ENCODE results near the gene MICAL2.
A peak's percentile ranks its signal among the peaks of the same experiment; 100 is the strongest.

The MICAL2 gene

DNA sequence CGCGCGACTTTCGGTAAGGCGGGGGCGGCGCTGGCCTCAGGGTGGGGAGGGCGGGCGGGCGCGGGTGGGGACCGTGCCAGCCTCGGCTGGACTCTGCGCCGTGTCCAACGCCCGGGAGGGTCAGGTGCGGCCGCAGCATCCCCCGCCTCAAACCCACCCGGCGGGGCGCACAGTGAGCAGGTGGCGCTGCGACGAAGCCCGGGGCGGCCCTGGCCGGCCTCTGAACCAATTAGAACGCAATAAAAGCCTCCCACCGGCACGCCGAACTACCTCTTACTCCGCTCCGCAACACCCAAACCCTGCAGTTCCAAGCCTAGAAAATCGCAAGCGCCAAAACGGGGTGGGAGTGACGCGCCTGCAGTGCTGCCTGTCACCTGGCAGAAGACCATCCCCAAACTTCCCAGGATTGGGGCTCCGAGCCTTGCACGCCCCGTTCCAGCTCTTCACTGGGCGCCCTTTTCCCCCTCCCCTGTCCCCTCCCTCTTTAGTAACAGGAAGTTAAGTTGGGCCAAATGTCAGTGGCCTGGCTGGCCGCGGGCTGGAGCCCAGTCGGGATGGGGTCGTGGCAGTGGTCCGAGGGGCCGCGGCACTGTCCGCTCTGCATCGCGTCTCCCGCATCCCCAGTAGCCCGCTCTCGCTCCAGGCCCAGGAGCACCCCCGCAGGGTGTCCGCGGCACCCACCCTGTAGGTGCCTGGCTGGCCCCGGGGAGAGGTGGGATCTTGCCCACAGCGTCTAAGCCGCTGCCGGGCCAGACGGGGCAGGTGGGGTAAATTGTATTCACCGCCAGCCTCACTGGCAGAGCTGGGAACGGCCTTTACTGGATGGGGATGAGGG, 541 bp downstream of the MICAL2 start:
- peak; percentile 36 for DNase-seq (ENCODE audit: low spot score)
- in situ Hi-C loops (cut with MboI; ENCODE audit: low pct_unique_long_range_greater_than_20kb, low sequenced_read_pairs, unreplicated experiment): no loop called here
- TF ChIP-seq, protein P1, sequence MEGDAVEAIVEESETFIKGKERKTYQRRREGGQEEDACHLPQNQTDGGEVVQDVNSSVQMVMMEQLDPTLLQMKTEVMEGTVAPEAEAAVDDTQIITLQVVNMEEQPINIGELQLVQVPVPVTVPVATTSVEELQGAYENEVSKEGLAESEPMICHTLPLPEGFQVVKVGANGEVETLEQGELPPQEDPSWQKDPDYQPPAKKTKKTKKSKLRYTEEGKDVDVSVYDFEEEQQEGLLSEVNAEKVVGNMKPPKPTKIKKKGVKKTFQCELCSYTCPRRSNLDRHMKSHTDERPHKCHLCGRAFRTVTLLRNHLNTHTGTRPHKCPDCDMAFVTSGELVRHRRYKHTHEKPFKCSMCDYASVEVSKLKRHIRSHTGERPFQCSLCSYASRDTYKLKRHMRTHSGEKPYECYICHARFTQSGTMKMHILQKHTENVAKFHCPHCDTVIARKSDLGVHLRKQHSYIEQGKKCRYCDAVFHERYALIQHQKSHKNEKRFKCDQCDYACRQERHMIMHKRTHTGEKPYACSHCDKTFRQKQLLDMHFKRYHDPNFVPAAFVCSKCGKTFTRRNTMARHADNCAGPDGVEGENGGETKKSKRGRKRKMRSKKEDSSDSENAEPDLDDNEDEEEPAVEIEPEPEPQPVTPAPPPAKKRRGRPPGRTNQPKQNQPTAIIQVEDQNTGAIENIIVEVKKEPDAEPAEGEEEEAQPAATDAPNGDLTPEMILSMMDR (IDR thresholded peaks at IDR 0.05; ENCODE audit: extremely low read depth, insufficient read depth, missing control alignments): no peak

DNA sequence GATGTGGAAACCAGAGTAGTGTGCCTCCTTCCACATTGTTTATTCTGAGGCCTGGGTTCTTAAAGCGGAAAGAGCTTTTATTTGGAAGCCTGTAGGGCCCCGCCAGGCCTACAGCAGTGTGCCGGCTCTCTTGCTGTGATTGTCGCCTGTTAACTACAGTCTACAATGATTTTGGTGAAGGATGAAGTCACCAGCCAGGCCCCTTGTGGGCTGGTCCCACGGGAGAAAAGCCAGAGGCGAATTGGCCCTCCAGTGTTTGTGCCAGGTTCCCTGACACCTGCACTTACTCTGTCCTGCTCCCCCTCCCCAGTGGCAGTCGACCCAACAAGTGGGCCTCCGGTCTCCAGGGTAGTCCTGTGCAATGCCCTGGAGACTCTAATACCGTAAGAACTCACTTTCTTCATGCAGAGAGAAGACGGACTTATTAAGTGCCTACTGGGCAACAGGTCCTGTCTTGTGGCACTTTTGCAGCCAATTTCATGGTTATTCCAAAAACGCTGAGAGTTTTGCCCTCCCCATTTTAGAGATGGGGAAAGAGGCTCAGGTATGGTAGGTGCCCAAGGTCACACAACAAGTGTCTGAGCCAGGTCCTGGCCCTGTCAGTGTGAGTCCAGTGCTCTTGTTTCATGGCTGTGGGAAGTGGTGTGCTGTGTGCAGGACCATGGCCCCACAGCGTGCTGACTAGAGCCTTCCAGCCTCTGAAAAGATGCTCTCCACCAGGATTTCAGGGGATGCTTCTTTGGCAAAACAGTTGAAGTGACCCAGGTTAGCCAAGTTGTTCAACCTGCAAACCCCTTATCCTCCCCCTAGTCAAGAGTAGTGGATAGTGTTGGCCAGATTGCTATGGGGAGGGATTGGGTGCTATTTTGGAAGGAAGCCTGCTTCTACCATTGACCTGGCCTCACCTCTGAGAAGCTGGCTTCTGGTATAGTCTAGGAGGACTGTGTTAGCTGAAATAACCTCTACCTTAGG, 1.4 kb downstream of the MICAL2 start:
- TF ChIP-seq, protein P1 (IDR thresholded peaks at IDR 0.05; ENCODE audit: extremely low read depth, insufficient read depth, missing control alignments): no peak
- in situ Hi-C loops (cut with MboI; ENCODE audit: low pct_unique_long_range_greater_than_20kb, low sequenced_read_pairs, unreplicated experiment): no loop called here
- DNase-seq (ENCODE audit: low spot score): no peak

DNA sequence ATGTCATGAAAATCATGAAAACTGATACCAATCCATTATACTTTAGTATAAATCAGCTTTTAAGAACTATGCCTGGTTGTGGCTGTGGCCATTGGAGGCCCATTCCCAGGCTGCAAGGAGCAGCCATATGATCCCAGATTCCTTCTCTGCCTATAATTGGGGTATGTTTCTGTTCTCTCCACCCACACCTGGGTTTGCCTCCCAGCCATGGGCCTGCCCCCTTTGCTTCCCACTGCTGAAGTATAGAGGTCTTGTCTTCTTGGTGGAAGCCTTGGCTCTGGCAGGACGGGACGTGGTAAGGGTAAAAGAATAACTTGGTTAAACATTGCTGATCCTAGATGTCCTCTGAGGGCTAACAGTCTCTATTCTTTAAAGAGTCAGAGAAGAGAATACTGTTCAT, 2.4 kb downstream of the MICAL2 start:
- DNase-seq (ENCODE audit: low spot score): no peak
- TF ChIP-seq, protein P1 (IDR thresholded peaks at IDR 0.05; ENCODE audit: extremely low read depth, insufficient read depth, missing control alignments): no peak
- in situ Hi-C loops (cut with MboI; ENCODE audit: low pct_unique_long_range_greater_than_20kb, low sequenced_read_pairs, unreplicated experiment): no loop called here

DNA sequence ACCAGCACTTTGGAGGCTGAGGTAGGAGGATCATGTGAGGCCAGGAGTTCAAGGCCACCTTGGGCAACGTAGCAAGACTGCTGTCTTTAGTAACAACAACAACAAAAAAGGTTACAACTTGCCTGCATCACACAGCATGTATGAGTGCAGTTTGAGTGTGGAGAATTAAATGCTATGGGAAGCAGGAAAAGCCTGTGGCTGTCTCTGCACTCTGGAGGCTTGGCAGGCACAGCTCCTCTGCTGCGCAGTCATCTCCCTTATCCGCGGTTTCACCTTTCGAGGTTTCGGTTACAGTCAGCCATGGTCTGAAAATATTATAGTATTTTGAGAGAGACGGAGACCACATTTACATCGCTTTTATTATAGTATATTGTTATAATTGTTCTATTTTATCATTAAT, 2.9 kb downstream of the MICAL2 start:
- in situ Hi-C loops (cut with MboI; ENCODE audit: low pct_unique_long_range_greater_than_20kb, low sequenced_read_pairs, unreplicated experiment): no loop called here
- TF ChIP-seq, protein P1 (IDR thresholded peaks at IDR 0.05; ENCODE audit: extremely low read depth, insufficient read depth, missing control alignments): no peak
- DNase-seq (ENCODE audit: low spot score): no peak

DNA sequence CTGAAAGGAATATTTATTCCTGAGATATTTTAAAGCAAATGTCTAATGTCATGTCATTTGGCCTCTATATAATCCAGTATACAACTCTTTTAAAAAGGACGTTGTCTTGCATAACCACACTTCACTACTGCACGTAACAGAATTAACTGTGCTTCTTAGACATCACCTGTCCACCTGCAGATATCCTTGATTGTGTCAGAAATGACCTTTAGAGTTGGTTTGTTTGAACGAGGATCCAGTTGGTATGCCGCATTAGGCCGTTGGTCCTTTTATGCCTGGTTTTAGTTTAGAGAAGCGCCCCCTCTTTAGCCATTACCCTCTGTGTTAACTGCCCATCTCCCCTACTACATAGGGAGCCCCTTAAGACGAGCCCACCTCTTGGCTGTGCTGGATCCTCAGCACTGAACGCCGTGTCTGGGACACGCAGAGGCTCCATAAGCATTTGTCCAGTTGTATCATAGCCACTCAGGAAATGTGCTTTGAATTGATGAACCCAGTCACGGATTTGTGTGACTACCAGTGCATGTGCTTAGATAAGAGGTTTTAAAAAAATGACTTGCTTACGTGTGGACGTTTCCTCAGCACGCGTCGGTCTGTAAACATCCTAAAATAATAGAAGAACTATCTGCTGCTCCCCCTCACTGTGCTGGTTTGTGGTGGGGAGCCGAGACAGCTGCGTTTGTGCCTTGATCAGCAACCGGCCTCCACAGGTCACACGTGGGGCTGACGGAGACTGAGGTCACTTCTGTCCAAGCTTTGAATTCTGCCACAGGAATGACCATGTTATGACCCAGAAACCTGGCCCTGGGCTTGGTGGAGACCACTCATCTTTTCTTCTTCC, 4.0 kb downstream of the MICAL2 start:
- TF ChIP-seq, protein P1 (IDR thresholded peaks at IDR 0.05; ENCODE audit: extremely low read depth, insufficient read depth, missing control alignments): no peak
- in situ Hi-C loops (cut with MboI; ENCODE audit: low pct_unique_long_range_greater_than_20kb, low sequenced_read_pairs, unreplicated experiment): no loop called here
- no peak for DNase-seq (ENCODE audit: low spot score)

All from GM13977 (cell line).